Sigmoid colon (tissue), 4 donors: ENCODE measurements around the gene BTG2.

Source experiments
- CTCF ChIP-seq, 4 experiments: fragments of 450-650 bp in 3 of 4; fragments of 200-600 bp in 1 of 4; IDR thresholded peaks; one replicate each; pipeline ENCODE4 v1.5.1; 2016 to 2019; ENCODE audit warnings: antibody characterized with exemption in 4 of 4, mild to moderate bottlenecking in 3 of 4, moderate library complexity in 2 of 4
- EP300 ChIP-seq, 4 donors: sonication (generic); formaldehyde crosslinking; IDR thresholded peaks; one replicate each; pipeline ENCODE4 v1.6.1; 2017; ENCODE audit warnings: antibody characterized with exemption in 4 of 4
- POLR2A ChIP-seq, 2 donors: fragments of 450-650 bp; IDR thresholded peaks; one replicate each; pipeline ENCODE4 v1.6.1; 2016; ENCODE audit warnings: antibody characterized with exemption in 2 of 2, mild to moderate bottlenecking in 2 of 2, moderate library complexity in 2 of 2
- POLR2AphosphoS5 ChIP-seq, 4 donors: sonication (generic); formaldehyde crosslinking; IDR thresholded peaks; one replicate each; pipeline ENCODE4 v1.6.1; 2017; ENCODE audit warnings: antibody characterized with exemption in 4 of 4

DNA sequence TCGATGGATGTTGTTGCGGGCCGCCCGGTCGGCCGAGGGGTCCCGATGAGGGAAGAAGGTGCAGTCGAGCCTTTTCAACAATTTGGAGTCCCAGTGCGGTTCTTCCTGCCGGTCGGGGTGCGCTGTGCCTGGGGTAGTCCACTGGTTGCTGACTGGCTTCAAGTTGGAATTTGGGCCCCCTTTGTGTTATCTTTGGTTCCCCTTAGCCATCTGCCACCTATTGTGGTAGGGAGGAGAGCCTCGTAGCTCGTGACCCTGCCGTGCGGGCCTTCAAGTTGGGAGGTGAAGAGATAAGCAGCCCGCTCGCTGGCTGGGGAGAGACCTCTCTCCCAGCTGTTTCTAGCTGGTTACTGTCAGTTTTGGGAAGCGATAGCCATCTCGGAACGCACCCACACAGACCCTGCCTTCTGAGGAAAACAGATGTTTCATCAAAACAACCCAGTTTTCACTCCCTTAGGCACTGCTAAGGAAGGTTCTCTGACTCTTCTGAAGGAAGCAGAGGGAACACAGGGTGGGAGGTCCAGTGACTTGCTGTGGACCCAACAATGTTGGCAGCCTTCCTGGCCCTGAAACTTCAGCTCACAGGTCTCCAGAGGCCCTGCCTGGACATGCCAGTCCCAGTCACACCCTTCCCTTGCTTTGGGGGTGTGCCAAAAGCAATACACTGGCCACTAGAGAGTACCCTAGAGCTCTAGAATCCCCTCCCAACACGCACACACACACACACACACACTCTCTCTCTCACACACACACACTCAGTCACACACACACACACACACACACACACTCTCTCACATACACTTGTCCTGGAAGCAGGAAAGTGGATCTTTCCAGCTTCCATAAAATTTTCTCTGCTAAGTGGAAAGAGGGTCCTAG lies 1.0 kb downstream of the BTG2 start:
- TF ChIP-seq CTCF (IDR thresholded peaks at IDR 0.05): peak in 1 of 4 experiments; percentile 18
- TF ChIP-seq EP300 (IDR thresholded peaks at IDR 0.05): no peak
- peak; percentile 65 to 84 (median 74) for TF ChIP-seq POLR2AphosphoS5 (IDR thresholded peaks at IDR 0.05)
- TF ChIP-seq POLR2A (IDR thresholded peaks at IDR 0.05): peak in 1 of 2 donors; percentile 63
